A673 (cell line): ENCODE measurements around the gene TSGA10IP. TPM values are rescaled to one million over a fixed set of nuclear protein-coding genes. Genes with fewer than 3 reads are reported as not detected.
A peak's percentile ranks its signal among the peaks of the same experiment; 100 is the strongest.

ENCODE experiments used
- BruUV-seq: library from RNA; stranded (reverse); fragments of 400-500 nt; replicated peaks from 2 replicates; lab custom pipeline; 2021; lab: Mats Ljungman, UMichigan
- CTCF ChIA-PET: fragments of 300-600 bp; sonication (Branson Sonifier 250); formaldehyde crosslinking; loops from one replicate; lab custom pipeline; 2022; ENCODE audit warnings: antibody characterized with exemption; lab: Charles Lee
- POLR2A ChIA-PET: fragments of 300-600 bp; sonication (Branson Sonifier 250); formaldehyde crosslinking; loops from one replicate; lab custom pipeline; 2022; ENCODE audit warnings: antibody characterized with exemption; ENCODE audit not compliant: low non-redundant PET; lab: Charles Lee
- DNase-seq: peaks from one replicate; pipeline ENCODE4 v3.0.0-alpha.2; 2015; ENCODE audit warnings: low spot score
- H3K27ac ChIP-seq: fragments of 200-600 bp; sonication (generic); 2 replicates; pipeline ENCODE4 v1.5.1; 2016; ENCODE audit warnings: mixed run types, low read depth, mild to moderate bottlenecking, mixed read lengths, antibody characterized with exemption, low read length; ENCODE audit not compliant: poor library complexity, severe bottlenecking
- H3K27me3 ChIP-seq: fragments of 200-600 bp; sonication (generic); replicated peaks from 2 replicates; pipeline ENCODE4 v1.6.1; 2017; ENCODE audit warnings: mixed run types, low read depth, mild to moderate bottlenecking, mixed read lengths, antibody characterized with exemption, low read length; ENCODE audit not compliant: insufficient read depth, poor library complexity
- H3K36me3 ChIP-seq: fragments of 200-600 bp; sonication (generic); 2 replicates; pipeline ENCODE4 v1.6.1; 2016; ENCODE audit warnings: mixed run types, mild to moderate bottlenecking, mixed read lengths, antibody characterized with exemption, low read length; ENCODE audit not compliant: insufficient read depth, poor library complexity, severe bottlenecking
- H3K4me1 ChIP-seq: fragments of 200-600 bp; sonication (generic); 2 replicates; pipeline ENCODE4 v1.6.1; 2017; ENCODE audit warnings: mixed run types, mild to moderate bottlenecking, mixed read lengths, antibody characterized with exemption, low read length; ENCODE audit not compliant: insufficient read depth, poor library complexity, severe bottlenecking
- H3K4me3 ChIP-seq: fragments of 200-600 bp; sonication (generic); 2 replicates; pipeline ENCODE4 v1.5.1; 2016; ENCODE audit warnings: low read depth, mixed run types, mild to moderate bottlenecking, mixed read lengths, low read length; ENCODE audit not compliant: poor library complexity, severe bottlenecking
- H3K9me3 ChIP-seq: fragments of 200-600 bp; sonication (generic); 2 replicates; pipeline ENCODE4 v1.6.1; 2016; ENCODE audit warnings: mixed run types, low read depth, mild to moderate bottlenecking, mixed read lengths, antibody characterized with exemption, low read length; ENCODE audit not compliant: poor library complexity, severe bottlenecking
- CTCF ChIP-seq: fragments of 300-800, 200-600 bp; sonication (generic); conservative IDR thresholded peaks from 2 replicates; pipeline ENCODE4 v1.5.1; 2017; ENCODE audit warnings: low read depth, mild to moderate bottlenecking, antibody characterized with exemption, low read length, moderate library complexity, mixed read lengths
- EZH2 ChIP-seq: fragments of 200-600 bp; sonication (generic); IDR thresholded peaks from 2 replicates; pipeline ENCODE4 v1.6.1; 2017; ENCODE audit warnings: borderline replicate concordance, low read depth, mild to moderate bottlenecking, mixed read lengths, antibody characterized with exemption, low read length; ENCODE audit not compliant: poor library complexity, severe bottlenecking
- intact Hi-C: fragments of 100-400 bp; cut with micrococcal nuclease; formaldehyde crosslinking; loops from one replicate; pipeline ENCODE4 v1.10.0; 2022; ENCODE audit not compliant: unreplicated experiment
- total RNA-seq: library from RNA; stranded (reverse); gene quantifications from 2 replicates; pipeline ENCODE4 v1.2.3, GENCODE V29; 2021

Gene TSGA10IP
- total RNA-seq, 1 experiment from 2014 or later = not detected

- BruUV-seq = TSS peak; percentile 99
- CTCF ChIA-PET = no interaction called here
Measured at GRCh38 chr11:65961267-65962140, 16.2 kb downstream of the TSGA10IP start, which contains the start of gene SART1. SART1 (plus strand) TSS chr11:65961734; CDS start chr11:65961781, 47 bp downstream.

GRCh38 chr11:65962141-65962564, 16.9 kb downstream of the TSGA10IP start:
- H3K4me1 ChIP-seq = peaks cover 8% of the 10 kb centered on the region
- intact Hi-C loops = loop anchor here (5.0 kb wide), 1 partner anchor 40 kb away; the partner anchor contains the start of genes BANF1 and EIF1AD
- ChIA-PET POLR2A (no interaction called here), CTCF (interaction anchor here (0.6 kb wide), 1 partner anchor 243 kb away, joined by 3 read pairs; no protein-coding TSS in a partner anchor)
- DNase-seq = no peak
- H3K4me3 ChIP-seq = peak overlapping the region; percentile 88
- no peak for TF ChIP-seq EZH2
- TF ChIP-seq CTCF = no peak
- H3K27ac ChIP-seq = peak overlapping the region; percentile 94
- TSS peak; percentile 50 for BruUV-seq
- no peaks in the 10 kb centered on the region for H3K9me3 ChIP-seq
- peaks cover 36% of the 10 kb centered on the region for H3K36me3 ChIP-seq
- H3K27me3 ChIP-seq = no peaks in the 10 kb centered on the region

More at GRCh38 chr11:65961267-65962140, 16.2 kb downstream of the TSGA10IP start, which contains the start of gene SART1:
- TF ChIP-seq CTCF (no peak), EZH2 (no peak)
- DNase-seq = peak; percentile 100
- peak within 1 kb of the TSS; percentile 94 for H3K27ac ChIP-seq
- peak within 1 kb of the TSS; percentile 88 for H3K4me3 ChIP-seq
- H3K27me3 ChIP-seq = no peaks in the 10 kb centered on the region
- POLR2A ChIA-PET = interaction anchor here (0.6 kb wide), 1 partner anchor 538 kb away, joined by 3 read pairs; no protein-coding TSS in a partner anchor
- H3K9me3 ChIP-seq = no peaks in the 10 kb centered on the region
- H3K36me3 ChIP-seq = peaks cover 29% of the 10 kb centered on the region
- H3K4me1 ChIP-seq = peaks cover 8% of the 10 kb centered on the region
- intact Hi-C loops = loop anchor here (5.0 kb wide), 1 partner anchor 41 kb away; the partner anchor contains the start of genes BANF1 and EIF1AD

GRCh38 chr11:65964906-65965305, 19.6 kb downstream of the TSGA10IP start:
- Histone ChIP-seq H3K36me3 (peaks cover 58% of the 10 kb centered on the region), H3K27me3 (no peaks in the 10 kb centered on the region), H3K4me3 (no peak overlapping the region), H3K9me3 (no peaks in the 10 kb centered on the region), H3K4me1 (peaks cover 8% of the 10 kb centered on the region), H3K27ac (no peak overlapping the region)
- ChIA-PET CTCF (interaction anchor here (0.6 kb wide), 1 partner anchor 37 kb away, joined by 3 read pairs; the partner anchor contains the start of gene BANF1), POLR2A (interaction anchor here (0.6 kb wide), 1 partner anchor 92 kb away, joined by 8 read pairs; the partner anchor contains the start of gene EFEMP2)
- TF ChIP-seq CTCF (no peak), EZH2 (no peak)
- no TSS peak for BruUV-seq
- no peak for DNase-seq
- intact Hi-C loops = loop anchor here (5.0 kb wide), 1 partner anchor 37 kb away; the partner anchor contains the start of genes BANF1 and EIF1AD
